Myocyte (in vitro differentiated cells): ENCODE results near the gene TSC22D4. TPM values are rescaled to one million over a fixed set of nuclear protein-coding genes. Genes with fewer than 3 reads are reported as not detected.
"Not testable (repeated sequence)": the region's sequence is repeated elsewhere in the genome, so short reads cannot be mapped to it uniquely, and the experiment has no call there.

ENCODE experiments used
- DNase-seq: peaks from one replicate; pipeline ENCODE4 v3.0.0-alpha.2; 2012; ENCODE audit warnings: low read depth
- polyA plus RNA-seq: library from polyadenylated mRNA; unstranded; fragments of >200 nt; gene quantifications from one replicate; pipeline ENCODE4 v1.2.1, GENCODE V29; 2012; ENCODE audit warnings: missing spikeins
- total RNA-seq: library from RNA; depleted of rRNA; stranded (reverse); fragments of >200 nt; gene quantifications from 2 replicates; pipeline ENCODE4 v1.2.3, GENCODE V29; 2014

TSC22D4 gene
- 32.9 and 34.6 TPM in 2 replicates for total RNA-seq
- polyA plus RNA-seq: 24.5 TPM

DNA sequence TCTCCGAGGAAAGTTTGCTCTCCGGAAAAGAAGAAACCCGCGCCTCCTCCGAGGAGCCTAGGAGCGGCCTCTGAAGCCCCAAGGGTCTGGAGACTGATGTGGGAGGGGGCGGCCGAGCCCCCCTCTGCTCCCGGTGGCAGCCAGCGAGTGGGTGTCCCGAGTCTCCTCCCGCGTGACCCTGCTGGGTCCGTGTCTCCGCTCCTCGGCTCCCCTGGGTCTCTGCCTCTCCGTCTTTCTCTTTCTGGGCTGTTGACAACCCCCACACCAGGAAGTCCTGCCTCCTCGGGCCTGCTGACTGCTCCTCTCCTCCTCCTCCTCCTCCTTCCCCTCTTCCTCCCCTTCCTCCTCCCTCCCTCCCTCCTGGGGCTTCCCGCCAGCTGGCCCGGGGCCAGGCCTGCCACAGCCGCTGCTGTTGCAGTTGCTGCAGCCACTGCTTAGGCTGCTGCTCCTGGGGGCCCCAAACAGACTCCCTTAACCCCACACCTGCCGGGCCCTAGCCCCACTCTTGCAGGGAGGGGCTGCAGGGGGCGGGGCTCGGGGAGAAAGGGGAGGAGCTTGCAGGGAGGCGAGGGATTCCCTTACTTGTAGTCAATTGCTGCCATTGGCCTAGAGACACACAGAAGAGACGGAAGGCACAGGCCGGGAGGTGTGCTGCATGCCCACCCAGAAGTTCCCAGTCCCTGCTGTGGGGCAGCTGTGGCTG lies at the start of gene TSC22D4:
Gene TSC22D4, minus strand, starts transcription at position 257 of the 703 bp plus-strand sequence. CDS start 1,176 bp downstream, outside the sequence.
- peak; percentile 96 for DNase-seq

DNA sequence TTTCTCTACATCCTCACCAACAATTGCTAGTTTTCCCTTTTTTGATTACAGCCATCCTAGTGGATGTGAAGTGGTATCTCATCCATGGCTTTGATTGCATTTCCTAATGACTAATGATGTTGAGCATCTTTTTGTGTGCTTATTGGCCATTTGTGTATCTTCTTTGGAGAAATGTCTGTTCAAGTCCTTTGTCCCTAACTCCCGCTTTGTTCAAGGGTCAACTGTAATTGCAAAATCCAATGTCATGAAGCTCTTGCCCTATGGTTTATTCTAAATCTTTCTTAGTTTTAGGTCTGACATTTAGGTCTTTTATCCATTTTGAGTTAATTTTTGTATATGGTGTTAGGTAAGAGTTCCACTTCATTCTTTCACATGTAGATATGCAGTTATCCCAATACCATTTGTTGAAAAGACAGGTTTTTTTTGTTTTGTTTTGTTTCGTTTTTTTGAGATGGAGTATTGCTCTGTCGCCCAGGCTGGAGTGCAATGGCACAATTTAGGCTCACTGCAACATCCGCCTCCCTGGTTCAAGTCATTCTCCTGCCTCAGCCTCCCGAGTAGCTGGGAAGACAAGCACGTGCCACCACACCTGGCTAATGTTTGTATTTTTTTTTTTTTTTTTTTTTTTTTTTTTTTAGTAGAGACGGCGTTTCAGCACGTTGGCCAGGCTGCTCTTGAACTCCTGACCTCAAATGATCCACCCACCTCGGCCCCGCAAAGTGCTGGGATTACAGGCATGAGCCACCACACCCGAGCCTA lies 49.3 kb upstream of the TSC22D4 start:
- not testable (repeated sequence) for DNase-seq

DNA sequence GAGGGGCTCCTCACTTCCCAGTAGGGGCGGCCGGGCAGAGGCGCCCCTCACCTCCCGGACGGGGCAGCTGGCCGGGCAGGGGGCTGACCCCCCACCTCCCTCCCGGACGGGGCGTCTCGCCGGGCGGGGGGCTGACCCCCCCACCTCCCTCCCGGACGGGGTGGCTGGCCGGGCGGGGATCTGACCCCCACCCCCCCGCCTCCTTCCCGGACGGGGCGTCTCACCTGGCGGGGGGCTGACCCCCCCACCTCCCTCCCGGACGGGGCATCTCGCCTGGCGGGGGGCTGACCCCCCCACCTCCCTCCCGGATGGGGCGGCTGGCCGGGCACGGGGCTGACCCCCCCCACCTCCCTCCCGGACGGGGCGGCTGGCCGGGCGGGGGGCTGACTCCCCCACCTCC lies 44.2 kb upstream of the TSC22D4 start:
- DNase-seq: not testable (repeated sequence)

DNA sequence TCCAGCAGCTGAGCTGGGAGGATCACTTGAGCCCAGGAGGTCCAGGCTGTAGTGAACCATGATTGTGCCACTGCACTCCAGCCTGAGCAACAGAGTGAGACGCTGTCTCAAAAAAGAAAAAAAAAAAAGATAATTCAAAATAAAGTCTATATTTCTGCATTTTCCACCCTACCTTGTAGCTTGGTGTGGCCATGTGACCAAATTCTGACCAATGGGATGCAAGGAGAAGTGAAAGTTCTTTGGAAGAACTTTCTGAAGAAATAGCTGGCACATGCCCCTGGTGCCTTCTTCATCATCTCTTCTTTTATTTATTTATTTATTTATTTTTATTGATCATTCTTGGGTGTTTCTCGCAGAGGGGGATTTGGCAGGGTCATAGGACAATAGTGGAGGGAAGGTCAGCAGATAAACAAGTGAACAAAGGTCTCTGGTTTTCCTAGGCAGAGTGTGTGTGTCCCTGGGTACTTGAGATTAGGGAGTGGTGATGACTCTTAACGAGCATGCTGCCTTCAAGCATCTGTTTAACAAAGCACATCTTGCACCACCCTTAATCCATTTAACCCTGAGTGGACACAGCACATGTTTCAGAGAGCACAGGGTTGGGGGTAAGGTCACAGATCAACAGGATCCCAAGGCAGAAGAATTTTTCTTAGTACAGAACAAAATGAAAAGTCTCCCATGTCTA lies 43.0 kb upstream of the TSC22D4 start:
- DNase-seq: not testable (repeated sequence)

DNA sequence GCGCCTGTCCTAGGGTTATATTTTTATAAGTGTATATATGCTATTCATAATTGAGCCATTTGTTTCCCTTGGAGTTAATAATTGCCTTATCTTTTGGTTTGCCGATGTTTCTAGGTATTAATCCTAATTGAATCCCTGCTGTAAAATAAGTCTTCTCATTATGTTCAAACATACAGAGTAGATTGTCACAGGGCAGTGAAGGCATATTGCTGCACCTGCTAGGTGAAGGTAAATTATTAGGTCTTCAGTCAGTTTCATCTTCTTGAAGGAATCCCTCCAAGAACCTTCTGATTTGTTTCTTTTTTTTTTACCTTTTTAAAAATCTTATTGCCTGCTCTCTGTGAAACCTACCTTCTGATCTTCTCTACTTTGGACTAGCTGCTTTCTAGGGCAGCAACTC lies 42.1 kb upstream of the TSC22D4 start:
- no peak for DNase-seq

DNA sequence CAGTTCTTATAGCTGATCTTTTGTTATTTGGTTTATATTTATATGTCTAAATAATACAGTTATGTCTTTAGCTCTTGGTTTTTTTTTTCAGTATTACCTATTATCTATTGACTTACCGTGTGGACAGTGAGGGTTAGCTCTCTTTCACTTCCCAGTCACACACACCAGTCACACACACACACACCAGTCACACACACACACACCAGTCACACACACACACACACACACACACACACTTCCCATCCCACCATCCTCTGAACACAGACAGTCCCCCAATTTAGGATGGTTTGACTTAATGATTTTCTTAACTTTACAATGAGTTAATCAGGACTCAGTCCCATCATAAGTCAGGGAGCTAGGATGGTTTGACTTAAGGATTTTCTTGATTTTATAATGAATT lies 41.1 kb upstream of the TSC22D4 start:
- DNase-seq: no peak

DNA sequence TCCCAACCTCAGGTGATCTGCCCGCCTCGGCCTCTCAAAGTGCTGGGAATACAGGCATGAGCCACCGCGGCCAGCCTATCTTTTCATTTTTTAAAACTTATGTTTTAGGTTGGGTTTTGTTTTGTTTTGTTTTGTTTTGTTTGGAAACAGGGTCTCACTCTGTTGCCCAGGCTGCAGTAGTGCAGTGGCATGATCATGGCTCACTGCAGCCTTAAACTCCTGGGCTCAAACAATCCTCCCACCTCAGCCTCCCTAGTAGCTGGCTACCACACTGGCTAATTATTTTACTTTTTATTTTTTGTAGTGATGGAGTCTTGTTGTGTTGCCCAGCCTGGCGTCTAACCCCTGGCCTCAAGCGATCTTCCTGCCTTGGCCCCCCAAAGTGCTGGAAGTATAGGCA lies 40.6 kb upstream of the TSC22D4 start:
- DNase-seq: no peak

DNA sequence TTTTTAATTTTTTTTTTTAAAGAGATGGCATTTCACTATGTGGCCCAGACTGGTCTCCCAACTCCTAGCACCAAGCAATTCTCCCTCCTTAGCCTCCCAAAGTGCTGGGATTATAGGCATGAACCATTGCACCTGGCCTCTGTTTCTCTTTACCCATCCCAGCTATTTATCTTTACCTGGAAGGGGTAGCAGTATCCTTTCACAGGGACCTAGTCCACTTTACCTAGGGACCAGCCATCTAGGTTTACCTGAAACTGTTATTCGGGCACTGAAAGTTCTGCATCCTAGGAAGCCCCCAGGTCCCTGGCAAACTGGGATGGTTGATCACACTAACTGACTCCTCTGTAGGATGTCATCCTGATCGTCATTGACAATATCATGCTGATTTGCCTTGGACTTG lies 38.3 kb upstream of the TSC22D4 start:
- no peak for DNase-seq

DNA sequence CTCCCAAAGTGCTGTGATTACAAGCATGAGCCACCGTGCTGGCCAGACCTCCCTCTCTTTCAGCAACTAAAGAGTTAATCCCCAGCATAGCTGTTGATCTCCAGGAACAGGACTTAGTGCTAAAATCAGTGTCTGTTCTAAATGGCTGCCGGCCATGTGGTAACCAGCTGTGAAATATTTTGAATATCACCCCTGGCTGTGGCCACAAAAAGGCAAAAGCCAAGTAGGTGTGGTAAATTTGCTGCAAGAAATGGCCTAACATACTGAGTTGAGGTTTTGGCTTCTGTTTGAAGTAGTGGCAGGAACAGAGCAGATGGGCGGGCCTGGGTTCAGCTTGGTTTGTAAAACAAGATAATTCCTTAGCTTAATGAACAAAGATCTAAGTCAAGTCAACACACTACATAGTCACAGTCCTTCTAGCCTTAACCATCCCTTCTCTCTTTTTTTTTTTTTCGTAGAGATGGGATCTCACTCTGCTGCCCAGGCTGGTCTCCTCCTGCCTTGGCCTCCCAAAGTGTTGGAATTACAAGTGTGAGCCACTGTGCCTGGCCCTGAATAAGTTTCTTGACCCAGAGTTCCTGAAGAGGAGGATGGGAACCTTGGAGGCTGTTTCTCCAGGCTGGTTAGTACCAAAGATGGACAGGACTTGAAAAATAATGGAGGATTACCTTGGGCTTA lies 37.3 kb upstream of the TSC22D4 start:
- peak; percentile 97 for DNase-seq

DNA sequence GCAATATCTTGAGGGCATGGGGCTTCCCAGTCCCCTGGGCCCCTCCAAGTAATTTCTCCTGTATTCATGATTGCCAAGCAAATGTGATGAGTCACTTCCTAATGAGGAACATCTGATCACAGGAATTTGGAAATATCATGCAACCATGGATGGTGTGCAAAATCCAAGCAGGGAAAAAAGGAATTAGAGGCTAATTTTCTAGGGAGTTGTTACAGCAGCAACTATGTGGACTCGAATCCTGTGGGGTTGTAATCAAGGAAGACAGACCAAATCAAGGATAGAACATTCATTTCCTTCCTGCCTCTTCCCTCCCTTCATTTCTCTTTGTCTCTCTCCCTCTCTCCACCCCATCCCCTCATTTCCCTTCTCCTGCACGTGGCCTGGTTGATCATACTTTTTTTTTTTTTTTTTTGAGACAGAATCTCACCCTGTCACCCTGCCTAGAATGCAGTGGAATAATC lies 36.1 kb upstream of the TSC22D4 start:
- DNase-seq: peak; percentile 52

DNA sequence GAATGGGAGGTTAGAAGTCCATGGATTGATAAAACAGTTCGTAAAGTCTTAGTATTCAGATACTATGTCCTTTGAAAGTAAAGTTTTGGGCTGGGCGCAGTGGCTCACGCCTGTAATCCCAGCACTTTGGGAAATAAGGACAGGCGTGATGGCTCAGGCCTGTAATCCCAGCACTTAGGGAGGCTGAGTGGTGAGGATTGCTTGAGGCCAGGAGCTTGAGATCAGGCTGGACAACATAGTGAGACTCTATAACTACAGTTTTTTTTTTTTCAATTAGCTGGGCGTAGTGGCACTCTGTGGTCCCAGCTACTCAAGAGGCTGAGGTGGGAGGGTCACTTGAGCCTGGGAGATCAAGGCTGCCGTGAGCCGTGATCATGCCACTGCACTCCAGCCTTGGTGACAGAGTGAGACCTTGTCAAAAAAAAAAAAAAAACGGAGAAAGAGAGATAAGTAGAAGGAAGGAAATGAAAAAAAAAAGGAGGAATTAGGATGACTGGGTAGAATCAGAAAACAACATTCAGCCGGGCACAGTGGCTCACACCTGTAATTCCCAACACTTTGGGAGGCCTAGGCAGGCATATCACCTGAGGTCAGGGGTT lies 34.3 kb upstream of the TSC22D4 start:
- no peak for DNase-seq

DNA sequence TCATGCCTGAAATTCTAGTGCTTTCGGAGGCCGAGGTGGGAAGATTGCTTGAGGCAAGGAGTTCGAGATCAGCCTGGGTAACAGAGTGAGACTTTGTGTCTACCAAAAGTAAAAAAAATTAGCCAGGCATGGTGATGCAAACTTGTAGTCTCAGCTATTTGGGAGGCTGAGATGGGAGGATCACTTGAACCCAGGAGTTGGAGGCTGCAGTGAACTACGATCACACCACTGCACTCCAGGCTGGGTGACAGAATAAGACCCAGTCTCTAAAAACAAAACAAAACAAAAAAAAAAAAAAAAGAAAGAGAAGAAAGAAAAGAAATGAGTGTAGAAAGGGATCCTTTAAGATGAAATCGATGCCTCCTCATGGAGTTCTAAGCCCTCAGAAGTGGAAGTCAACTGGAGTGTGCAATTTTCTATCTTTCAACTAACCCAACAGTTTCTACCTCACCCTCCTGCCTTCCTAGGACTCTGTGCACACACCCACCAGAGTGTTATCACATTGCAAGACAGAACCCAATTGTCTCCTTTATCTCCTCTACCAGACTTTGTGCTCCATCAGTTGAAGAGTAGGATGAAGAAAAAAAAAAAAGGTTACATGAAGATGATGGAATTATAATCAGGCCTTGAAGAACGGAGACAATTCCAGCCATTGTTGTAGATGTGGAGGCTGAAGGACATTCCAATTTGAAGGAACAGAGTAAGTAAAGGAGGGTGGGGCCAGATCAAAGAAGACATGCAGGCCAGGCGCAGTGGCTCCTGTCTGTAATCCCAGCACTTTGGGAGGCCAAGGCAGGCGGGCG lies 31.6 kb upstream of the TSC22D4 start:
- DNase-seq: no peak

DNA sequence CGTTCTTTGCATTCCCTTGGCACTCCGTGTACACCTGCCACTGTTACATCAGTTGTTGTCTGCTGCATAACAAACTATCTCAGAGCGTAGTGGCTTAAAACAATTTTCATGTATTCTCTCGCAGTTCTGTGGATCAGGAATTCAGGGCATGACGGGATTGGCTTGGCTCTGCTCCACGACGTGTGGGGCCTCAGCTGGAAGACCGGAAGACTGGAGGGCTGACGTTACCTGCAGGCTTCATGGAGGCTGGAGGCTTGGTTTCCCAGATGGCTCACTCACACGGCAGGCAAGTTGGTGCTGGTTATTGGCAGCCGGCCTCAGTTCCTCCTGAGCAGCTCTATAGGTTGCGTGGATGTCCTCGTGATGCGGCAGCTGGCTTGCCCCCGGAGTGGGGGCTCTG lies 30.2 kb upstream of the TSC22D4 start:
- DNase-seq: peak; percentile 62

DNA sequence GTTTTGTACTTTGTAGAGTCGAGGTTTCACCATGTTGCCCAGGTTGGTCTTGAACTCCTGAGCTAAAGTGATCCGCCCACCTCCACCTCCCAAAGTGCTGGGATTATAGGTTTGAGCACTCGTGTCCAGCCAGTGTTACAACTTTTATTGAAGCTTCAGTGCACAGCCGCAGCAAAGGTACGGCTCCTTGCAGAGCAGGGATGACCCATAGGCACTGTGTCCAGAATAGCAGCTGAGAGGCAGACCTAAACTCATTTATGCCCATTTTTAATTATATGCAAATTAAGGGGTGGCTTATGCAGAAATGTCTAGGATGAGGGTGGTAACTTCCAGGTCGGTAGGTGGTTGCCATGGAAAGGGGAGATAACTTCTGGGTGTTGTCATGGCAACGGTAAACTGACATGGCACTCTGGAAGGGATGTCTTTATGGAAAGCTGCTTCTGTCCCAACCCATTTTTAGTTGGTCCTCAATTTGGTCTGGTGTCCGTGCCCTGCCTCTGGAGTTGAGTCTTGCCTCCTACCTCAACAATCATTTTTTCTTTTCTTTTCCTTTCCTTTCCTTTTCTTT lies 27.4 kb upstream of the TSC22D4 start:
- no peak for DNase-seq

DNA sequence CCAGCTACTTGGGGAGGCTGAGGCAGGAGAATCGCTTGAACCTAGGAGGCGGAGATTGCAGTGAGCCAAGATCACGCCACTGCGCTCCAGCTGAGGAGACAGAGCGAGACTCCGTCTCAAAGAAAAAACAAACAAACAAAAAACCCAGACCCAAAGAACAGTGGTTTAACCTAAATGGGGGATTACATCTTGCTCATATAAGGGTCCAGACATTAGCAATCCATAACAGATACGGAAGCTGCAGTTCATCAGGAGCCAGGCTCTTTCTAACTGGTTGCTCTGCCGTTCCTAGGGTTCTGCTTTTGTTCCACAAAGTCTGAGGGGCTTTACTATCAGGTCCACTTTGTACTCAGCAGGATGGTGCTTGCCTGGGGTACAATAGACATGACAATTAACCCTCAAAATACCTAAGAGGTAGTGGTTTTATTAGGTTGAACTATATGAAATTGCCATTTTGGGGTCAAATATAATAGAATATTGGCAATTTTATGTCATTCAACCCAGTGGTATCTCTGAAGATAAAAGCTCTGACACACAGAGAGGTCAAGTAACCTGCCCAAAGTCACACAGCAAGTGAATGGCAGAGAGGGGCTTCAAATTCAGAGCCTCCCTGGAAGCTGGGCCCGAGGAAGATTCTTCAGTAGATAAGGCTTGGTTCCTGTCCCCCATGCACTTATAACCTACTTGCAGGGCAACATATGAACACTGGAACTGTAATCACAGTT lies 26.0 kb upstream of the TSC22D4 start:
- no peak for DNase-seq

DNA sequence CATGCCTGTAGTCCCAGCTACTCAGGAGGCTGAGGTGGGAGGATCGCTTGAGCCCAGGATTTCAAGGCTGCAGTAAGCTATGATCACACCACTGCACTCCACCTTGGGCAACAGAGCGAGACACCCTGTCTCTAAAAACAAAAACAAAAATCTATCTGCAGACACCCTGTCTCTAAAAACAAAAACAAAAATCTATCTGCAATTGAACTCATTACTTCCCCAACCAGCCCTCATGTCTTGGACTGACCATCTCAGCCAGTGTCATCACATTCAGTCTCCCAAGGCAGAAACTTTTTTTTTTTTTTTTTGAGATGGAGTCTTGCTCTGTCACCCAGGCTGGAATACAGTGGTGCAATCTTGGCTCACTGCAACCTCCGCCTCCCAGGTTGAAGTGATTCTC lies 25.0 kb upstream of the TSC22D4 start:
- DNase-seq: not testable (repeated sequence)

DNA sequence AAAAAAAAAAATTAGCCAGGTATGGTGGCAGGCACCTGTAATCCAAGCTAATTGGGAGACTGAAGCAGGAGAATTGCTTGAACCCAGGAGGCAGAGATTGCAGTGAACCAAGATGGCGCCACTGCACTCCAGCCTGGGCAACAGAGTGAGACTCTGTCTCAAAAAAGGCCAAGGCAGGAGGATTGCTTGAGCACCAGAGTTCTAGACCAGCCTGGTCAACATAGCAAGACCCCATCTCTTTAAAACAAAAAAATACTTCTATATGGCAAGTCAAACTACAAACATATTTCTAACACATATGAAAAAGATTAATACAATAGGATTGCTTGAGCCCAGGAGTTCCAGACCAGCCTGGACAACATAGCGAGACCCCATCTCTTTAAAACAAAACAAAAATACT lies 21.7 kb upstream of the TSC22D4 start:
- DNase-seq: not testable (repeated sequence)

DNA sequence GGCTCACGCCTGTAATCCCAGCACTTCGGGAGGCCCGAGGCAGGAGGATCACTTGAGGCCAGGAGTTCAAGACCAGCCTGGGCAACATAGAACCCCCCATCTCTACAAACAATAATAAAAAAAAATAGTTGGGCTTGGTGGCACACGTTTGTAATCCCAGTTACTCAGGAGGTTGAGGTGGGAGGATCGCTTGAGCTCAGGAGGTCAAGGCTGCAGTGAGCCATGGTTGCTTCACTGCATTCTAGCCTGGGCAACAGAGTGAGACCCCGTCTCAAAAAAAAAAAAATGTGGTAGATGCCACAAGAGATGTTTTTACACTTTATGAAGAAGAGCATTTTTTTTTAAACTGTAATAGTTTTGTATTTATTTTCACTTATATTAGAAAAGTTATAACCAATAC lies 17.5 kb upstream of the TSC22D4 start:
- DNase-seq: no peak
